A549 (cell line): Measurements from ENCODE around the gene KPNA3. TPM values are rescaled to one million over a fixed set of nuclear protein-coding genes. Genes with fewer than 3 reads are reported as not detected.
"Not testable (repeated sequence)": the region's sequence is repeated elsewhere in the genome, so short reads cannot be mapped to it uniquely, and the experiment has no call there.

Experiments used
- ATAC-seq, 2 experiments: fragments of 200-7000 bp in 1 of 2; fragments of >200 bp in 1 of 2; cut with Nextera tagmentation in 1 of 2; cut with Tn5 transposase in 1 of 2; 3 replicates each; pipeline versions ENCODE4 v1.8.0 to v1.9.1; 2018 to 2020; ENCODE audit warnings: mild to moderate bottlenecking in 1 of 2, moderate library complexity in 1 of 2
- CTCF ChIA-PET: fragments of 300-600 bp; sonication (Branson Sonifier 250); formaldehyde crosslinking; extraction: SDS; loops from one replicate; lab custom pipeline; 2021; ENCODE audit warnings: antibody characterized with exemption, inconsistent platforms; lab: Yijun Ruan, JAX
- POLR2A ChIA-PET: fragments of 350-600 bp; formaldehyde crosslinking; extraction: SDS; loops from one replicate; lab custom pipeline; 2021; ENCODE audit warnings: antibody characterized with exemption, inconsistent platforms; lab: Yijun Ruan, JAX
- DNase-seq, 2 experiments: peaks; one replicate each; pipeline versions ENCODE4 v3.0.0 to v3.0.0-alpha.2; 2011 to 2016; ENCODE audit warnings: low read depth in 1 of 2, low spot score in 1 of 2
- FAIRE-seq: peaks from 2 replicates; lab custom pipeline; 2011; peaks lifted over from hg19 to GRCh38; lab: Jason Lieb, UNC
- H3K27ac ChIP-seq, 2 experiments: fragments of >200 bp; sonication (Bioruptor Twin); formaldehyde crosslinking; 3 replicates each; pipeline ENCODE4 v1.5.1; 2016 to 2017
- H3K4me1 ChIP-seq: fragments of >200 bp; sonication (Bioruptor Twin); formaldehyde crosslinking; 3 replicates; pipeline ENCODE4 v1.6.1; 2016
- H3K4me2 ChIP-seq: fragments of >200 bp; sonication (Bioruptor Twin); formaldehyde crosslinking; 3 replicates; pipeline ENCODE4 v1.6.1; 2016
- H3K4me3 ChIP-seq: fragments of >200 bp; sonication (Bioruptor Twin); formaldehyde crosslinking; 3 replicates; pipeline ENCODE4 v1.5.1; 2016
- H3K9me3 ChIP-seq: fragments of >200 bp; sonication (Bioruptor Twin); formaldehyde crosslinking; 3 replicates; pipeline ENCODE4 v1.6.1; 2016
- ATOH8 ChIP-seq: fragments of 250-450 bp; sonication (Bioruptor Pico); IDR thresholded peaks from 2 replicates; pipeline ENCODE4 v1.5.0; 2020; ENCODE audit warnings: low read depth, mild to moderate bottlenecking, moderate library complexity
- BHLHE40 ChIP-seq: IDR thresholded peaks from 2 replicates; pipeline ENCODE4 v1.6.1; 2012; ENCODE audit warnings: low read depth, low read length, inconsistent platforms
- CEBPB ChIP-seq, 2 experiments: fragments of >200 bp in 1 of 2; sonication (Bioruptor Twin) in 1 of 2; formaldehyde crosslinking in 1 of 2; IDR thresholded peaks; 2 replicates each; pipeline ENCODE4 v1.6.1; 2012 to 2016
- CHD2 ChIP-seq: fragments of 150-350 bp; IDR thresholded peaks from 2 replicates; pipeline ENCODE4 v1.6.1; 2014; ENCODE audit warnings: low read length; ENCODE audit not compliant: partially characterized antibody
- CHD4 ChIP-seq: fragments of 200-600 bp; sonication (generic); IDR thresholded peaks from 2 replicates; pipeline ENCODE4 v1.6.1; 2016; ENCODE audit warnings: antibody characterized with exemption, mild to moderate bottlenecking, borderline replicate concordance
- EHF ChIP-seq: fragments of 250-450 bp; sonication (Bioruptor Pico); IDR thresholded peaks from 2 replicates; pipeline ENCODE4 v1.5.0; 2020; ENCODE audit warnings: mild to moderate bottlenecking
- EHMT2 ChIP-seq: fragments of 200-600 bp; sonication (generic); IDR thresholded peaks from 2 replicates; pipeline ENCODE4 v1.6.1; 2016; ENCODE audit warnings: antibody characterized with exemption, low read depth, mild to moderate bottlenecking, moderate library complexity
- ESRRA ChIP-seq: fragments of 150-350 bp; IDR thresholded peaks from 2 replicates; pipeline ENCODE4 v1.6.1; 2014; ENCODE audit warnings: mild to moderate bottlenecking, low read length, borderline replicate concordance
- FOSL2 ChIP-seq, 2 experiments: fragments of 450-650 bp in 1 of 2; fragments of >200 bp in 1 of 2; sonication (Bioruptor Twin) in 1 of 2; formaldehyde crosslinking; IDR thresholded peaks; 2 replicates each; pipeline versions ENCODE4 v1.5.0 to v1.6.1; 2016 to 2020; ENCODE audit warnings: mild to moderate bottlenecking in 1 of 2, moderate library complexity in 1 of 2
- GATA3 ChIP-seq: IDR thresholded peaks from 2 replicates; pipeline ENCODE4 v1.6.1; 2012; ENCODE audit warnings: borderline replicate concordance
- HDAC2 ChIP-seq: fragments of 200-600 bp; sonication (generic); IDR thresholded peaks from 2 replicates; pipeline ENCODE4 v1.6.1; 2016
- HEYL ChIP-seq: fragments of 250-450 bp; sonication (Bioruptor Pico); IDR thresholded peaks from 2 replicates; pipeline ENCODE4 v1.8.0; 2021; ENCODE audit warnings: mild to moderate bottlenecking, moderate library complexity
- HOXA7 ChIP-seq: fragments of 250-450 bp; sonication (Bioruptor Pico); IDR thresholded peaks from 2 replicates; pipeline ENCODE4 v1.5.0; 2020; ENCODE audit warnings: mild to moderate bottlenecking, moderate library complexity
- HOXB13 ChIP-seq: fragments of 250-450 bp; sonication (Bioruptor Pico); IDR thresholded peaks from 2 replicates; pipeline ENCODE4 v1.5.0; 2020; ENCODE audit warnings: low read depth, mild to moderate bottlenecking, moderate library complexity
- KDM1A ChIP-seq: fragments of 200-600 bp; sonication (generic); IDR thresholded peaks from 2 replicates; pipeline ENCODE4 v1.6.1; 2016; ENCODE audit warnings: low read depth, mild to moderate bottlenecking
- KDM5A ChIP-seq: fragments of 200-600 bp; sonication (generic); IDR thresholded peaks from 2 replicates; pipeline ENCODE4 v1.6.1; 2016; ENCODE audit warnings: antibody characterized with exemption, mild to moderate bottlenecking
- MAFK ChIP-seq: fragments of 450-650 bp; IDR thresholded peaks from 2 replicates; pipeline ENCODE4 v1.6.1; 2014; ENCODE audit not compliant: partially characterized antibody
- NFE2L2 ChIP-seq: fragments of 150-350 bp; conservative IDR thresholded peaks from 2 replicates; pipeline ENCODE4 v1.6.1; 2014; ENCODE audit warnings: low read length
- NR3C1 ChIP-seq: fragments of >200 bp; sonication (Bioruptor Twin); formaldehyde crosslinking; IDR thresholded peaks from 3 replicates; pipeline ENCODE4 v1.6.1; 2017
- PHF8 ChIP-seq: fragments of 200-600 bp; sonication (generic); IDR thresholded peaks from 2 replicates; pipeline ENCODE4 v1.6.1; 2016; ENCODE audit warnings: low read depth, mild to moderate bottlenecking, antibody characterized with exemption, moderate library complexity, borderline replicate concordance
- POLR2A ChIP-seq: IDR thresholded peaks from 2 replicates; pipeline ENCODE4 v1.6.1; 2012; ENCODE audit warnings: mild to moderate bottlenecking, low read length
- RAD21 ChIP-seq, 2 experiments: fragments of >200 bp in 1 of 2; sonication (Bioruptor Twin) in 1 of 2; formaldehyde crosslinking in 1 of 2; IDR thresholded peaks in 1 of 2; conservative IDR thresholded peaks in 1 of 2; 2 replicates in 1 of 2; 3 replicates in 1 of 2; pipeline ENCODE4 v1.6.1; 2012 to 2018; ENCODE audit warnings: inconsistent platforms in 1 of 2
- RFX5 ChIP-seq: fragments of 450-650 bp; IDR thresholded peaks from 2 replicates; pipeline ENCODE4 v1.7.1; 2014; ENCODE audit warnings: antibody characterized with exemption, mild to moderate bottlenecking, moderate library complexity
- RNF2 ChIP-seq: fragments of 200-600 bp; sonication (generic); IDR thresholded peaks from 2 replicates; pipeline ENCODE4 v1.6.1; 2016; ENCODE audit warnings: low read depth, mild to moderate bottlenecking, antibody characterized with exemption, moderate library complexity, borderline replicate concordance
- SREBF2 ChIP-seq: fragments of 450-650 bp; IDR thresholded peaks from 2 replicates; pipeline ENCODE4 v1.6.1; 2014; ENCODE audit warnings: mild to moderate bottlenecking, moderate library complexity
- USF2 ChIP-seq: fragments of 450-650 bp; IDR thresholded peaks from 2 replicates; pipeline ENCODE4 v1.6.1; 2014; ENCODE audit warnings: antibody characterized with exemption
- ZFP36 ChIP-seq: fragments of 450-650 bp; IDR thresholded peaks from 2 replicates; pipeline ENCODE4 v1.6.1; 2014; ENCODE audit warnings: borderline replicate concordance; ENCODE audit not compliant: partially characterized antibody
- ZSCAN20 ChIP-seq: fragments of 250-450 bp; sonication (Bioruptor Pico); IDR thresholded peaks from 2 replicates; pipeline ENCODE4 v1.8.0; 2022; ENCODE audit warnings: mild to moderate bottlenecking, moderate library complexity
- WGBS: methylation state at CpG from one replicate; pipeline ENCODE4 v1.1.6; 2017; ENCODE audit errors: missing lambda C conversion rate; 5-methylcytosine and 5-hydroxymethylcytosine counted together
- polyA plus RNA-seq, 4 experiments: library from polyadenylated mRNA; depleted of rRNA in 3 of 4; stranded (reverse); fragments of >200 nt; fragmentation: RNase III in 1 of 4; extraction: RNeasy Plus Mini Kit Qiagen cat#74134 plus additional on column Dnase treatment in 1 of 4; gene quantifications; 2 replicates in 3 of 4; 3 replicates in 1 of 4; pipeline ENCODE4 v1.2.3, GENCODE V29; 2011 to 2017

The KPNA3 gene
- polyA plus RNA-seq, 2 of the 4 experiments (the other 2 are of a cell fraction) = 28.5 to 29.3 TPM

- ChIA-PET POLR2A (no interaction called here), CTCF (no interaction called here)
- Histone ChIP-seq H3K4me1 (peaks cover 18% of the 10 kb centered on the region; the same call in 2 of the 3 replicates), H3K9me3 (no peaks in the 10 kb centered on the region), H3K4me2 (no peak overlapping the region), H3K27ac (no peak overlapping the region), H3K4me3 (no peak overlapping the region)
- 83% methylated on average over 2 of the region's 2 CpGs for WGBS
- TF ChIP-seq RNF2 (no peak), MAFK (peak; percentile 26), RFX5 (no peak), HDAC2 (no peak), KDM5A (no peak), ATOH8 (CRISPR knock-in tag) (no peak)
- DNase-seq = no peak
- no peak for ATAC-seq
- no peak for FAIRE-seq
These were observed 19.7 kb downstream of the KPNA3 start for GRCh38 chr13:49772828-49773227.

- H3K9me3 ChIP-seq, FAIRE-seq, ATAC-seq, CTCF ChIA-PET, H3K4me2 ChIP-seq, DNase-seq, H3K27ac ChIP-seq, POLR2A ChIA-PET, H3K4me1 ChIP-seq, H3K4me3 ChIP-seq: not testable (repeated sequence)
- no CpG with 5 or more reads among the region's 32 CpGs for whole genome bisulfite sequencing
These were observed 30.7 kb downstream of the KPNA3 start for GRCh38 chr13:49761811-49762210.

GRCh38 chr13:49760558-49760957, 31.9 kb downstream of the KPNA3 start:
- H3K9me3 ChIP-seq = no peaks in the 10 kb centered on the region
- FAIRE-seq (no peak), ATAC-seq (no peak), DNase-seq (no peak)
- no peaks in the 10 kb centered on the region for H3K4me1 ChIP-seq
- TF ChIP-seq RFX5 (no peak), SREBF2 (no peak), EHMT2 (no peak)
- H3K4me2 ChIP-seq = no peak overlapping the region
- ChIA-PET CTCF (no interaction called here), POLR2A (no interaction called here)
- H3K4me3 ChIP-seq = no peak overlapping the region
- no peak overlapping the region for H3K27ac ChIP-seq
- 95% methylated on average over 5 of the region's 5 CpGs for WGBS

- H3K4me3 ChIP-seq = no peak overlapping the region
- H3K4me1 ChIP-seq = no peaks in the 10 kb centered on the region
- ATAC-seq (no peak), FAIRE-seq (no peak), DNase-seq (no peak)
- H3K9me3 ChIP-seq = no peaks in the 10 kb centered on the region
- ChIA-PET CTCF (no interaction called here), POLR2A (no interaction called here)
- TF ChIP-seq CHD4 (no peak), EHF (no peak), ZSCAN20 (CRISPR knock-in tag) (no peak), HOXA7 (CRISPR knock-in tag) (no peak), BHLHE40 (no peak), USF2 (no peak), ZFP36 (no peak), CHD2 (no peak), HEYL (CRISPR knock-in tag) (no peak), HDAC2 (no peak), RFX5 (no peak)
- no peak overlapping the region for H3K27ac ChIP-seq
- 93% methylated on average over 3 of the region's 3 CpGs for WGBS
- H3K4me2 ChIP-seq = no peak overlapping the region
These were observed 33.0 kb downstream of the KPNA3 start for GRCh38 chr13:49759503-49759902.

- FAIRE-seq (no peak), DNase-seq (no peak), ATAC-seq (no peak)
- Histone ChIP-seq H3K4me2 (no peak overlapping the region), H3K27ac (no peak overlapping the region), H3K4me3 (no peak overlapping the region), H3K9me3 (no peaks in the 10 kb centered on the region), H3K4me1 (no peaks in the 10 kb centered on the region)
- POLR2A ChIA-PET = no interaction called here
- CTCF ChIA-PET = interaction anchor here (1.0 kb wide), 1 partner anchor 32 kb away, joined by 3 read pairs; no protein-coding TSS in a partner anchor
- WGBS = 45% methylated on average over 2 of the region's 2 CpGs
- no peak for TF ChIP-seq ZSCAN20 (CRISPR knock-in tag)
- no peak for TF ChIP-seq KDM1A
- no peak for TF ChIP-seq POLR2A
- TF ChIP-seq KDM5A = no peak
- no peak for TF ChIP-seq USF2
- no peak for TF ChIP-seq GATA3
- no peak for TF ChIP-seq RAD21 (conservative IDR thresholded peaks at IDR 0.05 in 1 of 2, IDR thresholded peaks at IDR 0.05 in 1 of 2)
- no peak for TF ChIP-seq HOXB13 (CRISPR knock-in tag)
- no peak for TF ChIP-seq ESRRA
- TF ChIP-seq HDAC2 = no peak
- no peak for TF ChIP-seq CEBPB (IDR thresholded peaks at IDR 0.05)
- no peak for TF ChIP-seq NR3C1
- no peak for TF ChIP-seq HEYL (CRISPR knock-in tag)
- TF ChIP-seq PHF8 = no peak
- no peak for TF ChIP-seq NFE2L2
- no peak for TF ChIP-seq FOSL2 (IDR thresholded peaks at IDR 0.05)
- TF ChIP-seq FOSL2 (CRISPR knock-in tag; IDR thresholded peaks at IDR 0.05) = no peak
These were observed 36.2 kb downstream of the KPNA3 start for GRCh38 chr13:49756263-49756662.
